NCI-H2107 treated with DMSO at 0.1 percent for 48 hours (cell line): Measurements from ENCODE around the gene TLK1.
A peak's percentile ranks its signal among the peaks of the same experiment; 100 is the strongest.
"Not testable (repeated sequence)": the region's sequence is repeated elsewhere in the genome, so short reads cannot be mapped to it uniquely, and the experiment has no call there.

Experiments
- DNase-seq: peaks from one replicate; lab custom pipeline; 2025; ENCODE audit not compliant: unreplicated experiment; lab: John Stamatoyannopoulos, UW

Gene TLK1

GRCh38 chr2:171169839-171170238, 9.1 kb upstream of the TLK1 start:
- DNase-seq = no peak

DNA sequence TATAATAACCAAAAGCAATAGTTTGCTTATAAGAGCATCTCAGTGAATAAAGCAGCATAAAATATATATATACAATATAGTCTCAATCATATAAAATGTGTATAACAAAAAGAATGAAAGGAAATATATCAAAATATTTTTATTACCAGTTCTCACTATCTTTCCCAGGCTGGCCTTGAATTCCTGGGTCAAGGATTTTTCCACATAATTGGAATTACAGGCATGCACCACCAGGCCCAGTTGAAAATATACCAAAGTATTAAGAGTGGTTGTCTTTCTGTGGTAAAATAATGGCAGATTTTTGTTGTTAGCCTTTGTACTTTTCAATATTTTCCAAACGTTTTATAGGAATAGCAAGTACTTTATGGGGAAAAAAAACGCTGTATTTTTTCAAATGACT, 8.6 kb upstream of the TLK1 start:
- DNase-seq = no peak

DNA sequence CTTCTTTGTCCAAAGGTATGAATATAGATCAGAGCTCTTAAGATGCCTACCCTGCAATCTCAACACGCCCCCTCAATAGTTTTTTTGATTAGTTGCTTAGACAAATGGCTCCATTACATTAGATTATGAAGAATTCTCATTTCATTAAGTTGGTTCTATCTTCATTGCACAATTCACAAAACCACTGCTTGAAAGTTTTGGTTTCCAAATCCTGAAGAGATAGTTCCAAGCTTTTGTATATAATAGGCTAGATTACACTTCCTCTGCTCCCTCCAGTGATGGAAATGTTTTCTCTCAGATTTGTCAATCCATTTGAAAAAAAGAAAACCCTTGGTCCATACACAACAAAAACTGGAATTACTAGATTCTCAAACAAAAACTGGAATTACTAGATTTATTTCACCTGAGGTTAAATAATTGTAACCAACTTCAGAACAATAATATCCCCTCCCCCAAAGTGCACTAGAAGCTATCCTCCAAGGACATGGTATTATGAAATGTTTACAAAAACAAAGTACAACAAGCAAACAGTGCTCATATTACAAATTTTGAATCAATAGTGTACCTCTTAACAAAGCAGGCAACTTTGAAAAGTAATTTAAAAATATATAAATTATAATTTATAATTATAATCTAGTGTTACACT, 6.8 kb upstream of the TLK1 start:
- DNase-seq = no peak

DNA sequence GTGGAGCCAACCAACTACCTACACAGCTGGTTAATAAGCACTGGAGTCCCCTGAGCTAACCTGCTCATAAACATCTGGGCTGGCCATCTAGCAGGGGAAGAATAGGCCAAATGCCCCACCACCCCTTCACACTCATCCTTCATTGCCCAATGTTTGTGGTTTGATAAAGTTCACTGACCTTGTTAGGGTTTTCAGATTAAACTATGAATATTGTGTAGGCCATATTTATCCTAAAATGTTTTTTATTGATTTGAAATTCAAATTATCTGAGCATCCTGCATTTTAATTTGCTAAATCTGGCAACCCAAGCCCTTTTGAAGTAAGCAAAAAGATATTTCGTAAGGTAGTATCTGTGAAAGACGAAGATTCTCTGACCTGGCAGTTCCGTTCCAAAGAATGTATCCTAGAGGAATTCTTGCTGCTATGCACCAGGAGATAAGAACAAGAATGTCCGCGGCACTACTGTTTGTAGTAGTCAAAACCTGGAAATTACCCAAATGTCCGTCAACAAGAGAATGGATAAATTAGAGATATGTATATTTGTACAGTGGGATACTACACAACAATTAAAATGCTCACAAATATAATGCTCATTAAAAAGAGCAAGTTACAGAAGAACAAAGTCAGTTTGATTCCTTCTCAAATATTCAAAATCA, 5.8 kb upstream of the TLK1 start:
- no peak for DNase-seq

DNA sequence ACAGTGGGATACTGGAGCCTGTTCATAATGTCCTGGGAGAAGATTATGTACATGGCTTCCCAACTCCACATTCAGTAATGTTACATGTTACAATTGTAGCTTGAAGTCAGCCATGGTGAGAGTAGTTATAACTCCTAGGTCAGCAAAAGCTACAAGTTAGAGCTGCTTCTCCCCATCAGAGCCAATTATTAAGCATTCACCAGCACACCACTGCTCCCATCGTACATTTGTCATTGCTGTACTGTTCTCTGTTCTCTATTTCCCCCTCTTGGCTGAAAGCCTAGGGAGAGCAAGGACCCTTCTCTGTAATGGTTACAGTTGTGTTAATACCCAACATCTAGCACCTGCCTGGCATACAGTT, 5.3 kb upstream of the TLK1 start:
- DNase-seq = no peak

DNA sequence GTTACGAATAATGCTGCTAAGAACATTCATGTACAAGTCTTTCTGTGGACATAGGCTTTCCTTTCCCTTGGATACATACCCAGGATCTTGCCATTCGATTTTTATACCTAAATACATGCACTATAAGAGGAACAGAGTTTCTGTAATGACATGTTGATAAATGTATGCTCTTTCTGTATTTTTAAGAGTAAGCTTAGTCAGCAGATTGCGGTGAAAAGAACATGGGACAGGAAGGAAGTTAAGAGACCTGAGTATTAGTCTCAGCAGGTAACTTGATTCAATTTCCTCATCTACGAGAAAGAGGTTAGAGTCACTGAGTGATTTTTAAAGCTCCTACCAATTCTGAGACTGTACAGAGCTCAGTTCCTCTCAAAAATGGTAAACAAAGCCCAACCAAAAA, 2.6 kb upstream of the TLK1 start:
- DNase-seq = no peak

GRCh38 chr2:171162522-171163197, 2.0 kb upstream of the TLK1 start:
- DNase-seq = not testable (repeated sequence)

DNA sequence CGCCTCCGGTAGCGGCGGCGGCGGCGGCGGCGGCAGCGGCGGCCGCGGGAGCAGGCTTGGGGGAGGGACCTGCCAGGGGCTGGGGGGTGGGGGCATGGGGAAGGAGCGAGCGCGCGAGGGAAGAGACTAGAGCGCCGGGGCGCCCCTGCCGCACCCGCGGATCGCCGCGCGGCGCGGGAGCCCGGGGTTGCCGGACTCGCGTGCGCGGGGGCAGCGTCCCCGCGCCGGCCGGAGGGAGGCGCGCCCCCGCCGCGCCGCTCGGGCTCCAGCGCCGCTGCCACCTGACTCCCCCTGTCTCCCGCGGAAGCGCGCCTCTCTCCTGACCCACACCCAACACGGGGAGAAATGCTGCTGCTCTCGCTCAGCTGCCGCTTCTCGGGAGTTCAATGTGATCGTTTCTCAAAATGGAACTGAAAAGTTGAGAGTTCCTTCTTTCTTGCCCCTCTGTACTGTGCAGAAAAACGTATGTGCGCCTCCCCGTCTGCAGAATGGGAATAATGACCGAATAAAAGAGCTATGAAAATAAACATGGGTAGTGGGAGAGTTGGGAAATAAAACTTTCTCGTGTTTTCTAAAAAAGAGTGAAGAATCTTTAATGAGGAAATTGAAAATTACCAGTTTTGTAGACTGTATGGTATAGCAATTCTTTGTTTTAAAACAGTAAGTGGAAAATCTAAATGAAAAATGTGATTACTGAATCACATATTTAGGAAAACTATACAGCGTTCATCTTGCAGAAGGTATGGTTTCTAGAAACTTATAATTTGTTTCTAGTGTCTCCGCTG, 455 bp upstream of the TLK1 start:
- peak; percentile 33 for DNase-seq

GRCh38 chr2:171159372-171160118, 1.1 kb downstream of the TLK1 start:
- peak; percentile 27 for DNase-seq

GRCh38 chr2:171158790-171159371, 1.8 kb downstream of the TLK1 start:
- peak; percentile 19 for DNase-seq

DNA sequence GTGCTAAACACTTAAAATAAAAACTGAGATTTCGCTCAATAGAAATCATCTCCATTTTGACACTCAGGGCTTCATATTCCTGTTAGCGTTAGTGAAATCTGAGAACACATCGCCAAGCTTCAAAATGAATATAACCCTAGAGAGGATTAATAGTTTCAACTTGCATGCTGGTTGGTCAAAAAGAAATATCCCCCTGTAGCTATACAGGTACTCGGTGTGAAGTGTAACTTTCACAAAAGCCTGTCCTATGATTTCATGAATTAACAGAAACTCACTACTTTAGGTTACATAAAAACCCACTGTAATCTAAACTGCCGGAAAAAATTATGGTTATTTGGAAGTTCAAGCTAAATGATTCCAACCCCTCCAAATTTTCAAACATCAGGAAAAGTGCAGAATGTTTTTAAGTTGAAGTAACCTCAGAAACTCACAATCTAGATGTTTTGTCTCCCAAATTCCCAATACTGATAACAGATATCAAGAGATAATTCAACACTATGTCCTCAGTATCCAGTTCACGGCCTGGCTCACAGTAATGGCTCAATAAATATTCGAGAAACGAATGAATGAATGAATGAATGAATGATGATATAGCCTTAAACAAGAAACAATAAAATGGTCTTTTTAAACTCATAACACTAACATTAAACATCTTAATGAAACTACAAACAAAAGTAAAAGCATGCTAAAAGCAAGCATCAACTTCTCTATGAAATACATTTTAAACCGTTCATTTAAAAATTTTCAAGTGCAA, 2.5 kb downstream of the TLK1 start:
- DNase-seq = peak; percentile 19

- no peak for DNase-seq
Observed at GRCh38 chr2:171157109-171157500, 3.6 kb downstream of the TLK1 start.

DNA sequence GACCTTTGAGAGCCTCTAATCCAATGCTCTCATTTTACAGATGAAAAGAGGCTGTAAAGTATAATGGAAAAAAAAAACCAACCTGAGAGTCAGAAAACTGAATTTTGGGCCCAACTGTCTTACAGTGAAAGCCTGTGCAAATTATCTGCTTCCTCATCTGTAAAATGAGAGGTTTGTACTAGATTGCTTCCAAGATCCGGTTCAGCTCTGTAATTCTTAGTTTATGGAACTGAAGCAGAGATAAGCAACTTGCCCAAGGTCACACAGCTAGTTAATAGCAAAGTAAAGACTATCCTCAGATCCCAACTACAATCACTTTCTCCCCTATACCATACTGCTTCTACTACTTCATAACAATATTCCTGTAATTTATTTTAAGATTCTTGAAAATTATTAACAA, 6.3 kb downstream of the TLK1 start:
- no peak for DNase-seq

DNA sequence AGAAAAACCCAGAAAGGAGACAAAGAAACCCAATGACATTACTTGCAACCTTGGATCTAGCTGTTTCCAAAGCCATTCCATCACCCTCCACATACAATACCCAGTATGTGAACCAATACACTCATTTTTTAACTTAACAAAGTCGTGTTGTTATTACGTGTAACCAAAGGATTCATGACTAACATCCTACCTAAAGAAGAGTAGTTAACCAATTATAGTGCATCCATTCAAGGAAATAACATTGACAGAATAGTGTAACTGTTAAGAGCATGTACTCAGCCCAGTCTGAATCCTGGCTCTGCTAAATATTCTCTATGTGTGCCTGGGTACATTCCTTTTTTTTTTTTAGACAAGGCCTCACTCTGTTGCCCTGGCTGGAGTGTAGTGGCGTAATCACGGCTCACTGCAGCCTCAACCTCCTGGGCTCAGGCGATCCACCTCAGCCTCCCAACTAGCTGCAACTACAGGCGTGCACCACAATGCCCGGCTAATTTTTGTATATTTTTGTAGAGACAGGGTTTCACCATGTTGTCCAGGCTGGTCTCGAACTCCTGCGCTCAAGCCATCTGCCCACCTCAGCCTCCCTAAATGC, 9.9 kb downstream of the TLK1 start:
- DNase-seq = no peak

DNA sequence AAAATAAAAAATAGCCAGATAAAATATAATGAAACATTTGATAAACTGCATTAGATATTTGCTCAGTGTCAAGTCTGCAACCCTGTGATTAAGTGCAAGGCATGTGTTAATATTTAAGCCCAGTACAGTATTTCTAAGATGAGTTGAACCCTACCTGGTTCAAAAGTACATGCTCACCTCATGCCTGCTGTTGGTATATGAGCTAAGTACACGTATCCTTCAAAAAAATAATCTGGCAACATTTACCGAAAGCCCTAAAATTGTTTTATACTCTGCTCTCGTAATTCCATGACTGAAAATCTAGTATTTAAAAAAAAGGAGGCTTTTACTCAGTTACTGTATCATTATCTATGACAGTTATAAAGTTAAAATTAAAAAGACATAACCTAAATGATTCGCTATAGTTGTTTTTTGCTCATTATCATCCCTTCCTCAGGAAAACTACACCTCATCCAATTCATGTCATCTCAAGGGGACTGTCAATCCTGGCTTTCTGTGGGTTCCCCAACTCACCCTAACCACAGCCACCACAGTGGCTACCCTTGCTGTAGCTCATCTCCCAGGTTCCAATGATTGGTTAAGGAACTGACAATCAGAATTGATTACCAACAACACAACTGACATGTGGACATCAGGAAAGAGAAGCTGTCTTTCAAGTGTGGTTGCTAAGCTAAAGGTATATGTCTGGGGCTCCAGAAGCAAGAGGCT, 10.6 kb downstream of the TLK1 start:
- no peak for DNase-seq

DNA sequence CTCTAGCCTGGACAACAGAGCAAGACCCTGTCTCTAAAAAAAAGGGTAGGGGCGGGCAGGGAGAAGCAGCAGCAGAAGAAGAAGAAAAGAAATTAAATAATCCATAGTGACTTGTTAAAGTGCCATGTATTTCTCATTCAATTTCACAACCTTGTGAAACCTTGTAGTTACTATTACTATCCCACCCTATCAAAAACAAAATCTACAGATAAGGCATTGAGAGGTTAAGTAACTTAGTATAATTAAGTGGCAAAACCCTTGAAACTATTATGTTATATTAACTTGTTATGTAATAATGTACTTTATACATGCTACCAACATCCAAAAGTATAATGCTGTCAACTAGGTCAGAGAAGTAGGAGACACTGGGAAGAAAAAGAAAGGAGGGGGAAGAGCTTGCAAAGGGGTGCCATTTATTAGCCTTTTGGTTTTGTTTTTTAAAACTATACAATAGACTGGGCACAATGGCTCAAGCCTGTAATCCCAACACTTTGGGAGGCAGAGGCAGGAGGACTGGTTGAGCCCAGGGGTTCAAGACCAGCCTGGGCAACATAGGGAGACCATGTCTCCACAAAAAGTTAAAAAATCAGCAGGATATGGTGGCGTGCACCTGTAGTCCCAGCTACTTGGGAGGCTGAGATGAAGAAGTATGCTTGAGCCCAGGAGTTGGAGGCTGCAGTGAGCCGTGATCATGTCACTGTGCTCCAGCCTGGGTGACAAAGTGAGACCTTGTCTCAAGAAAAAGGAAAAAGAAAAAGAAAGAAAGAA, 11.3 kb downstream of the TLK1 start:
- DNase-seq = no peak

DNA sequence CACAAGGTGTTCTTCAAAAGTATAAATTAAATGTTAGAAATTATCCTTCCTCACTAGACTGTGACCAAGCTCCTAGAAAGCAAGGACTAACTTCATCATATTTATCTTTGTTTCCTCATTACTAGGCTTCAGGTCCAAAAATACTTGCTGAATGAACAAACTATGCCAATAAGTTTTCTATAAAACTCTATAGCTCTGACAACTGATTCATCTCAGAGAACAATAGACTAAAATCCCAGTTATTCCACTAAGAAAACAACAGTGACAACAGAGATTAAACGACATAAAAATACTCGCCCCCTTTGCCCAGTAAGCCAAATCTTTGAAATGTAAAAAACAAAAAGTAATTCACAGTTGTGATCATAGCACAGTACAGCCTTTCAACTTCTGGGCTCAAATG, 13.6 kb downstream of the TLK1 start:
- no peak for DNase-seq

GRCh38 chr2:171146633-171147032, 14.1 kb downstream of the TLK1 start:
- no peak for DNase-seq
